Stimulated activated CD4-positive, alpha-beta T cell treated with anti-CD3 and anti-CD28 coated beads, Interleukin-12 subunit alpha, Interleukin-12 subunit beta, amount 100 ng/mL, for 48 hours (primary cell): Measurements from ENCODE around the gene TP53I13.
"Not testable (repeated sequence)": the region's sequence is repeated elsewhere in the genome, so short reads cannot be mapped to it uniquely, and the experiment has no call there.

ENCODE experiments used
- DNase-seq, 3 donors: peaks; one replicate each; pipeline ENCODE4 v3.0.0-alpha.2; 2020; ENCODE audit warnings: low read depth in 2 of 3, low spot score in 1 of 3

Gene TP53I13, protein sequence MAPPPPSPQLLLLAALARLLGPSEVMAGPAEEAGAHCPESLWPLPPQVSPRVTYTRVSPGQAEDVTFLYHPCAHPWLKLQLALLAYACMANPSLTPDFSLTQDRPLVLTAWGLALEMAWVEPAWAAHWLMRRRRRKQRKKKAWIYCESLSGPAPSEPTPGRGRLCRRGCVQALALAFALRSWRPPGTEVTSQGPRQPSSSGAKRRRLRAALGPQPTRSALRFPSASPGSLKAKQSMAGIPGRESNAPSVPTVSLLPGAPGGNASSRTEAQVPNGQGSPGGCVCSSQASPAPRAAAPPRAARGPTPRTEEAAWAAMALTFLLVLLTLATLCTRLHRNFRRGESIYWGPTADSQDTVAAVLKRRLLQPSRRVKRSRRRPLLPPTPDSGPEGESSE

DNA sequence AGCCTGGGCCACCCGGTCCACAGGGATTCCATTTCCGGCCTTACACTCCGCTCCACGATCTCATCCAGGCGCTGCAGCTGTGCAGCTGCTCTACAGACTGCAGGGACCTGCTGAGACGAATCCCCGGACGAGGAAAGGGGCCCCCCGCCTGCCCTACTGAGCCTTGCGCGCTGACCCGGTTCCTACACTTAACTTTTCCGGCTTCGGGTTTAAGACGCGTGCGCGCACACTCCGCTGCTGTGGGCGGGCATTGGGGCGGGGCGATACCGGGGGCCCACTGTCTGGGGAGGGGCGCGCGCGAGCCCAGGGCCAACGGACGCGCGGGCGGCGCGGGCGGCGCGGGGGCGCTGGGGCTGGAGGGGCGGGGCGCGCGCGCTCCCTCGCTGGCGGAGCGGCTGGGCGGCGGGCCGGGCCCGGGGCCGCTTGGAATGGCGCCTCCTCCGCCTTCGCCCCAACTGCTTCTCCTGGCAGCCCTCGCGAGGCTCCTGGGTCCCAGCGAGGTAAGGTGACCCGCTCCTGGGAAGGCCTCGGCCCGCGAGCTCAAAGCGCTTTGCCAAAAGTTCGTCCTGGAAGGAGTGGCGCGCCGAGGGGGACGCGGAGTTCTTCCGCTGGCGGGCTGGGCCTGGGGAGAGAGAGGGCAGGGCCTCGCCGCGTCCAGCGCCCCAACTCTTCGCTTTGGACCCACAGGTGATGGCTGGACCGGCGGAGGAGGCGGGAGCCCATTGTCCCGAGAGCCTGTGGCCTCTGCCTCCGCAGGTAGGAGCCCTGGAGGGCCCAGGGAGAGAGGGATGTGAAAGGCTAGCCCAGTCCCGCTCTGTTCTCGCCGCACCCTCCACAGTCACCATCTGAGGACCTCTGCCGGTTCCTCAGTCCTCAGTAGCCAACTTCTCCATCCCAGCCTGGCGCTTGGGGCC lies at the start of gene TP53I13:
Gene TP53I13, plus strand, starts transcription at position 371 of the 914 bp plus-strand sequence. Its CDS starts 58 bp downstream, at position 429.
- peak; percentile 71 to 89 (median 77) for DNase-seq

DNA sequence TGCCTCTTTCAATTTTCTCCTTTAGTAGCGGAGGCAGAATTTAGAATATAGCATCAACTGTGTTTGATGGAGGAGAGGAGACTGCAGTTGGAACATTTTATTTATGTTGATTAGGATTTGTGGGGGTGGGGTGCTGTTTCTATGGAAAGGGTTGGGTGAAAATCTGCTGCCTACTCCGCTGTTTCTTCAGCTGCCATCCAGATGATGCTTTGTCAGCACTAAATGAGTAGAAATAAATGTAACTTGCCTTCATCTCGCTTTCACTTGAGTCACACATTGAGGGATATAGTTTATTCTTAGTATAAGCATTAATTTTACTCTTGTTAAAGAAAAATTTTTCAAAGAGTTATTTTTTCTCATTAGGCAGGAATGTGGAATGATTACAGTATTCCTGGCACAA lies 43.8 kb upstream of the TP53I13 start:
- DNase-seq = no peak

DNA sequence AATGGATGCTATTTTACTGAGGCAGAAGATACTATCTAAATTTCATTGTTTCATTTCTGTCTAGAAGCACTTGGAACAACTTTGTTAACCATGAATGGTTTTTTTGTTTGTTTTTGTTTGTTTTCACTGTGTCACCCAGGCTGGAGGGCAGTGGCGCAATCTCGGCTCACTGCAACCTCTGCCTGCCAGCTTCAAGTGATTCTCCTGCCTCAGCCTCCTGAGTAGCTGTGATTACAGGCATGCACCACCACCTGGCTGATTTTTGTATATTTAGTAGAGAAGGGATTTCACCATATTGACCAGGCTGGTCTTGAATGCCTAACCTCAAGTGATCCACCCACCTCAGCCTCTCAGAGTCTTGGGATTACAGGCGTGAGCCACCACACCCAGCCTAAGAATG lies 42.2 kb upstream of the TP53I13 start:
- DNase-seq = no peak

DNA sequence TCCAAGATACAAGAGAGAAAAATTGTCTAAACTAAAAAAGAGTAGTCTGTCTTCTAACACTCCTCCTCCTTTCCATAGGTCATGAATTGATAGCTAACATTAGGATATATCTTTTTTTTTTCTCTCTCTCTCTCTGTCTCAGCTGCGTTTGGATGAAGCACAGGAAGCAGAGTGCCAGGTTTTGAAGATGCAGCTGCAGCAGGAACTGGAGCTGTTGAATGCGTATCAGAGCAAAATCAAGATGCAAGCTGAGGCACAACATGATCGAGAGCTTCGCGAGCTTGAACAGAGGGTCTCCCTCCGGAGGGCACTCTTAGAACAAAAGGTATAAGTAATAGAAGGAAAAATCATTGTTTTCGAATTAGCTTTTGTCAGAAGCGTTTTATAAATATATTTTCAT lies 34.5 kb upstream of the TP53I13 start:
- DNase-seq = no peak

DNA sequence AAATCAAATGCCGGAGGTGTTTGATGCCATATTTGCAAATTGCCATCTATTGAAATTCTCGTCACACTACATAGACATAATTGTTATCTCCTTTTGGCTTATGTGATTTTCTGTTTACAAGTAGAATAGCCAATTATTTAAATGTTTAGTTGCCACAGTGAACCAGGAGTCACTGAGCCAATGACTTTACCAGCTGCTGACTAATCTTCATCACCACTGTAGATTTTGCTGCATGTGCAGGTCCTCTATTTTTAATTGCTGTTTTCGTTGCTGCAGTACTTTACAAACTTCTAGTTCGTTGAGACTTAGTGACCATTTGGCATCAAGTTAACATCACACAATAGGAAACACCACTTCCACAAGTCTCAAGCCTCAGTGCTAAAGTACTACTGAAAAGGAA lies 24.4 kb upstream of the TP53I13 start:
- no peak for DNase-seq

DNA sequence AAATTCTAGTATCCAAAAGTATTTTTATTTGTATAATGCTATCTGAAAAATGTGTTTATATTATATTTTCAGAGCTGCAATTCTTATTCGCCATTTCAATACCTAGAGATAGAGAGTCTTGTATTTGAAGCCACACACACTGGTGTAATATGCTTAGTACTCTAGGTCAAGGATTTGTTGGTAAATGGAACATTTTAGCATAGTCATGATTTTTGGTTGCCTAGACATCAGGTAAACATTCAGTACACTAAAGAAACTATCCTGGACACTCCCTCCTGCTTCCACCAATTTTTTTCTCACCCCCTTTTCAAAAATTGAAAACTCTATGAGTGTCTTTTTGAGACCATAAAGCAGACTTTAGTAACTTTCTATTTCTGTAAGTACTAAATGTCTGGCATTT lies 22.4 kb upstream of the TP53I13 start:
- DNase-seq = no peak

DNA sequence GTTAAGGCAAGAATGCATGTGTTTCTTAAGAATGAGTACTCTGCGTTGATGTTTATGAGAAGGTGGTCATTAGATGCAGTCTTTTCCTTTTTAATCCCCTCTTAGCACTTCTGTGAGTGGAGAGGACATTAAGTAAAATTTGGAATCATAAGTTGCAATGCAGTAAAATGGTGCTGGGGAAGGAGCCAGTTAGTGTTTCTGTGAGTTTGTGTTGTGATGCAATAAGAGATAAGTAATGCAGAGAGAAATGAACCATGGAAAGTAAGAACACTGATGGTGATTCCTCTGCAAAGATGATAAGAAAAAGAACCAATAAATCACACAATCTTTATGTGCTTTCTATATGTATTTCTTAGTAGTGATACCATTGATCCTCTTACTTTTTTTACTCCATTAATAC lies 21.7 kb upstream of the TP53I13 start:
- DNase-seq = no peak

DNA sequence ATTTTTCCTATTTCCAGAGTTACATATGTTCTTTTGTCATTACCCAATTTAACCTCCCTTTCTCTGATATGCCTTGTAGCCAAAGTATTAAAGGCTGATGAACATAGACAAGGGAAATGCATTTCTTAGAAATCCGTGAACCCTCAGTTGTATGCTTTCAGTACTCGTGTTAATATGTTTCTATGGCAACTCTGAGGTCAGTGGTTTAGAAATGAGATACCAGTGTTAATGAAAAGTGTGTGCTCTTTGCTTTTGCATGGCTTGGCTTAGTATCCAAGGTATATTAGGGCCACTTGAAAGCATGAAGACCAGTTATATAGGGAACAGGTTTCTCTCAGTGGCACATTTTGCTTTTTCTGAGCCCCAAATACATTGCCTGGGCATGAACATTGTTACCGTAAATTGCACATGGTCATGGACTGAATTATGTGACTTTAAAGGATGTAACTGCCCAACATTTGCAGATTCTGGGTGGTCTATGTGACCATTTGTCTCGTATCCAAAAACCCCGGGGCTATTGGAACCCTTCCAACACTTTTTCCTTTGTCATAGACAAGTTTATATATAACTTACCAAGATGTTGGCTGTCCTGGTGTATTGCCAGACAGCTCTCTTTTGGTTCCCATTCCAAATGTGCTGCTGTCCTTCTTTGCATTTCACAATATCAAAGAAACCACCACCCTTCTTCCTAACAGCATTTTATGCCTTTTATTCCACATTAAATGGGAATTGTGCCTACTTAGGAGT lies 19.2 kb upstream of the TP53I13 start:
- no peak for DNase-seq

DNA sequence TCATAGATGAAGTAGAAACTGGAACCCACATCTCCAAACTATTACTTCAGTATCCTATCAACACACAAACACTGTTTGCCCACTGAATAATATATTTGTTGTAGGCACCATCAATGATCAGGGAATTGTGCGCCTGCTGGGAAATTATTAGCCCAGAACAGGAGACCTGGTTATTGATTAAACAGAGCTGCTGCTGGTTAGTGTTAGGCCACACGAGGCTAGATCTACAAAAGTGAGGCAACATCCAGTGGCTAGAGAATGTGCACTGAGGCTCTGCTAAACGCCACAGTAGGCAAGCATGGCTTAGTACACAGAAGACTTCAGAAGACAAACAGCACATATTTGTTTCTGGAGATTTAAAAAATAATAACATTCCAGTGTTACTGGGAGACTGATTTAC lies 12.7 kb upstream of the TP53I13 start:
- DNase-seq = no peak

DNA sequence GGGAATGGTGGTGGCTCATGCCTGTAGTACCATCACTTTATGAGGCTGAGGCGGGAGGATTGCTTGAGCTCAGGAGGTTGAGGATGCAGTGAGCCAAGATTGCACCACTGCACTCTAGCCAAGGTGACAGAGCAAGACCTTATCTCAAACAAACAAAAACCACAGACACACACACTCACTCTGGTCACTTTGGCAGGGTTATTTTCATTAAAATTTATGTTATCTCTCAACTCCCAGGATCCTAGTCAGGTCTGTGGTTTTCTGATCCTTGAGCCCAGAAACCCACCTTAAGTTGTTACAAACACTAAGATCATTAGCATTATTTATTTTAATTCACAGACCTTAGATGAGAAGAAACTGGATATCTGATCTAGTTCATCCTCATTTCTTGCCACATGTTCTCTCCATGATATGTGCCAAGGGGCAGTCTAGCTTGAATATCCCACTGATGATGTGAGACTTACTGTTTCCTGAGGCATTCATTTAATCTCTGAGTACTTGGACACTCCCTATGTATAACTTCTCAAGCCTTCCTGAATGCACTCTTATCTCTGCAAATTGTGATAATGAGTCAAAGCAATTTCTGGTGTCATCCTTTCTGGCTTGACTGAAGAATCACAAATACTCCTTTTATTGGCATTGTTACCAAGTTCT lies 11.3 kb upstream of the TP53I13 start:
- DNase-seq = no peak

DNA sequence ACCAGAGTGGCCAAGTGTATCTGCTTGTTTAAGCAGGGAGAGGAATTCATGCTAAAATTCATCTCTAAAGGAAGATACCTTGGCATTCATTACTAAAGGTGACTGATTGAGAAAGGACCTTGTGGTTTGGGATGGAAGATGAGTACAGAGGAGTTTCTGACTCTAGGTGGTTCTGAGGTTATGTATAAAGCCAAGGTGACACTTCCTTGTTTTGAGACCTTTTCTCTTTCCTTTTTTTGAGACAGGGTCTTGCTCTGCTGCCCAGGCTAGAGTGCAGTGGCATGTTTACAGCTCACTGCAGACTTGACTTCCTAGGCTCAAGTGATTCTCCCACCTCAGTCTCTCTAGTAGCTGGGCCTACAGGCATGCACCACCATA lies 10.8 kb upstream of the TP53I13 start:
- no peak for DNase-seq

DNA sequence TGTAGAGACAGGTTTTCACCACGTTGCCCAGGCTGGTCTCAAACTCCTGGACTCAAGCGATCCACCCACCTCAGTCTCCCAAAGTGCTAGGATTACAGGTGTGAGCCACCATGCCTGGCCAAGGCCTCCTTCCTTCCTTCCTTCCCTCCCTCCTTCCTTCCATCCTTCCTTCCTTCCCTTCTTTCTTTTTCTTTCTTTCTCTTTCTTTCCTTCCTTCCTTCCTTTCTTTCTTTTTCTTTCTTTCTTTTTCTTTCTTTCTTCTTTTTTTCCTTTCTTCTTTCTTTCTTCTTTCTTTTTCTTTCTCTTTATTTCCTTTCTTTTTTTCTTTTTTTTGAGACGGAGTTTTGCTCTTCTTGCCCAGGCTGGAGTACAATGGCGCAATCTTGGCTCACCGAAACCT lies 10.4 kb upstream of the TP53I13 start:
- not testable (repeated sequence) for DNase-seq

DNA sequence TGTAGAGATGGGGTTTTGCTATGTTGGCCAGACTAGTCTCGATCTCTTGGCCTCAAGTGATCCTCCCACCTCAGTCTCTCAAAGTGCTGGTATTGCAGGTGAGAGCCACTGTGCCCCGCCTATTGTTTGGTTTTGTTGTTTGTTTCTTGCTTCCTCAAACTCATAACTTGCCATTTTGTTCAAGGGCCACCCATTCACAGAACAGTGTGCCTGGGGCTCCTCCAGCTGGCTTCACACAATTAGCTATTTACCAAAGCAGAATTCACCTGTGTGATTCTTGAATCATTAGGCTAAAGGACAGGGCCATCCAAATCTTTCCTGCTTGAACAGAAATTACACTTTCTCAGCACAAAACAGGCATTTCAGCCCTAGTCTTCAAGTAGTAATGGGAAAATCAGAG lies 8.9 kb upstream of the TP53I13 start:
- no peak for DNase-seq

DNA sequence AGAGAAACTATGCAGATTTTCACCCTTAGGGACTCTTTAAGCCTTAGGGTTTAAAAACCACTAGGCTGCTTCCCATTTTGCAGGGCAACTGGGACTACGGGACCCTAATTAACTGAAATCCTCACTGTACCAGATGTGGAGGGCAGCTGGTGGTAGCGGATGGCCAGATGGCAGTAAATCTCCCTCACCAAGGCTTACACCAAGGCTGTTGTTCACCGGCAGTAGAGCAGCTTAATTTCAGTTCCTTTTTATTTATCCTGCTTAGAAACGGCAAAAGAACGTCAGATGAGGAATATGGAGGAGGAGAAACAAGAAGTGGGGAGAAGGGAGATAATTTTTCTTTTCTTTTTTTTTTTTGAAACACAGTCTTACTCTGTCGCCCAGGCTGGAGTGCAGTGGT lies 8.2 kb upstream of the TP53I13 start:
- no peak for DNase-seq

DNA sequence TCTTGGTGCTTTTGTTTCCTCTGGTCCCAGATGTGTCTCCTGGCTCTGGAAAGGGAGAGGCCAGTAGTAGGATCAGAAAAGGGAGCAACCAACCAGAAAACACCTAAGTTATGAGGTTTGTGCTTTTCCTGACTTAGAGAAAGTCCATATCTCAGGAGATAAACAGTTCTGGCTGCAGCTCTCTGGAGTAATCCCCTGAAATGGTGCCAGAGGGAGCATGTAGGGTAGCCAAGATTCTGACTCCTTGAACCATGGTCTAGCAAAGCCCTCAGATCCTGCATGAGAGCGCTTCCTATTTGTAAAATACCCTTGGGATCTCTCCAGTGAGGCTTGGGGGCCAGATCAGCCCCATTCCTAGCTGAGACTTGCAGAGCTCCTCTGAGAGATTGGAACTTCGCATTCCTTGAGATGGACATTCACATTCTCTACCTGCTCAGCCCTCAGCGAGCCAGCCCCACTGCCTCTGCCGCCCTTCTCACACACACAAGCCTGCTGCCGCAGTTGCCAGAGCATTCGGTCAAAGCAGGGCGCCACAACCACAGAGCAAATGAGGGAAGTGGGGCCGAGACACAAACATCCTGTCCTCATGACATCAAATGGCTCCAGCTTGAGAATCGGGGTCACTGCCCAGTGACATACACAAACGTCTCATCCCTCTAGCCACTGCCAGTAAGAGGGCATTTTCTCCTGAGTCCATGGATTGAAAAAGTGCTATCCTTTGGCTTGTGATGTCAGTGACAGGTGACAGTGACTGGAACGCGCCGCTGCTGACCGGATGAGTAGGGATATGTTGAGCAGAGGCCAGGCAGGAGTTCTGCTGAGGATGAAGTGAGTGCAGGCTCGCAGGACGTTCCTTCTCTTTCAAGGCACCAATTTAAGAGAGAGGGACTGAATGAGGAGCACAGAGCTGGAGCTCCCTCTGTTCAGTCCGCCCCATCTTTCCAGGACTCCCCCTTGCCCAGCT lies 6.7 kb upstream of the TP53I13 start:
- no peak for DNase-seq

DNA sequence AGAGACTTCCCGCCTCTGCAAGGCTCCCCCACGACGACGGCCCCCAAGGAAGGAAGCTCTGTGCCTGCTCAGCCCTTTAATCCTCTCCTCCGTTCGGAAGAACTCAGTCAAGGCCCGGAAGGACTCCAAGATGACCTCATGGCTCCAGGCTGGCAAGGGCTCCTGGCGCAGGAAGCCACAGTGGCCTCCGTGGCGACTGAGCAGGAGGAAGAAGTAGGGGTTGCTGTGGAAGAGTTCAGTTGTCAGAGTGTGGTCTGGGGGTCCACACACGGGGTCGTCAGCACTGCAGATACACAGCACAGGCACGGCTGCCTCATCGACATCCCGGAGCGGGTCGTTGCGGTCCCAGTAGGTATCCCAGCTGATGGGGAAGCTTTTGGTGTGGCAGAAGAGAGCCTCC lies 5.9 kb upstream of the TP53I13 start:
- no peak for DNase-seq

DNA sequence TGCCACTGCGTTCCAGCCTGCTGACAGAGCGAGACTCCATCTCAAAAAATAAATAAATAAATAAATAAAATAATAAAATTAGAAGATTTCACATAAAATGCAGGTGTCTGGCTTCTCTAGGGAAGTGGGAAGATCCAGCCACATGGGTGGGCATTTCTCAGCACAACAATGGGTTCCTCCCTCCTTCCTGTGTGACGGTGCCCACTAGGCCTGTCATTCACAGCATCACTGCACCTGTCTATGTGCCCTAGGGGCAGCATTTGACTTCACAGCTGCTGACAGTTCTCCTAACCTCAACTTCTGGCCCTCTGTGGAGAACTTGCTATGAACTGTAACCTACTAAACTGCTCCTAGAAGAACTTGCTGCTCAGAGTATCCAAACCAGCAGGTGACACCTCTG lies 4.7 kb upstream of the TP53I13 start:
- no peak for DNase-seq

DNA sequence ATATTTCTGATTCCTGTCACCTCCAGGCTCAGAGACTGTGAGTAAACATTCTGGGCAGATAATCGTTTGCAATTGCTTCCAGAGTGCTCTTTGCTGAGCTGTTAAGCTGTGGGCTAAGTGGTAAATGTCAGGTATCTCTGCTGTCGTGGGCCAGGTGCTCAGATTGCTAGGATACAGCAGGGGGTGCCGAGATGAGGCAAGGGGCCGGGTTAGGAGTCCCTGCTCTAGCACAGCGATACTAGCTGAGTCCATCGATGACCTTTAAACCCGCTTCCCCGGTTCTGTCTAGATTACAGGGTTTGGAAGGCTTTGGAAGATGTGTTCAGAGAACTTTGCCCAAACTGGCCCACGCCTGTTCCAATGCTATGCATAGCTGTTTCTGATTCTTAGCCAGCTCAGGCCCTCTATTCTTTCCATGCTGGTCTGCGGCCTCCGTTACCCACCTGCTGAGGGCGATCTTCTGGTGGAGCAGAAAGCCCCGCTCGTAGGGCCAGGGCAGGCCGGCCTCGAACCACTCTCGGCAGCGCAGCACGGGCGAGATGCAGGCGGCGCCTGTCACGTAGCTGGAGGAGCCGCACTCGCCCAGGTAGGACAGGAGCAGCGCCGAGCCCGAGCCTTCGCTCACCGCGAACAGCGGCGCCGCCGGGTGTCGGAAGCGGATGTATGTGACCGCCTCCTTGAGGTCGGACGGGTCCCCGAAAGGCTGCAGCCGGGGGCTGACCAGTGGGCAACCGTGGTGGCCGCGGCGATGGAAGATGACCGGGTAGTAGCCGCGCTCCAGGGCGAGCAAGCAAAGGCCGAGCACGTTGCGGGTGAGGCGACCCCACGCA lies 2.6 kb upstream of the TP53I13 start:
- DNase-seq = peak; percentile 37 to 42 (median 41)
